IgD-negative memory B cell (primary cell): ENCODE results near the gene TNP2. TPM values are rescaled to one million over a fixed set of nuclear protein-coding genes. Genes with fewer than 3 reads are reported as not detected.

Experiments
- H3K27ac Mint-ChIP-seq, 3 donors: one replicate each; pipeline ENCODE4 v1.8.0; 2020 to 2022; ENCODE audit warnings: mild to moderate bottlenecking in 3 of 3, mixed read lengths in 3 of 3, moderate library complexity in 1 of 3
- H3K27me3 Mint-ChIP-seq: one replicate; pipeline ENCODE4 v1.8.0; 2021; ENCODE audit warnings: mixed read lengths
- H3K36me3 Mint-ChIP-seq: one replicate; pipeline ENCODE4 v1.8.0; 2020; ENCODE audit warnings: mild to moderate bottlenecking, mixed read lengths
- H3K4me1 Mint-ChIP-seq, 3 donors: one replicate each; pipeline ENCODE4 v1.8.0; 2020 to 2022; ENCODE audit warnings: mixed read lengths in 3 of 3, mild to moderate bottlenecking in 1 of 3
- H3K4me3 Mint-ChIP-seq, 4 donors: one replicate each; pipeline ENCODE4 v1.8.0; 2020 to 2022; ENCODE audit warnings: mild to moderate bottlenecking in 4 of 4, mixed read lengths in 4 of 4, moderate library complexity in 3 of 4
- H3K9me3 Mint-ChIP-seq, 3 donors: one replicate each; pipeline ENCODE4 v1.8.0; 2020 to 2021; ENCODE audit warnings: mixed read lengths in 3 of 3, mild to moderate bottlenecking in 1 of 3
- polyA plus RNA-seq: library from polyadenylated mRNA; unstranded; fragments of 300-500 nt; fragmentation: Illumina TruSeq; gene quantifications from one replicate; pipeline ENCODE4 v1.2.3, GENCODE V29; 2021

TNP2 gene
- polyA plus RNA-seq, 1 donor from 2014 or later = not detected

- Mint-ChIP-seq H3K27ac (no peak overlapping the region), H3K4me3 (no peak overlapping the region), H3K9me3 (peaks cover 3 to 7% (median 7%) of the 10 kb centered on the region in 3 donors), H3K36me3 (no peaks in the 10 kb centered on the region), H3K4me1 (peaks cover 6 to 10% (median 10%) of the 10 kb centered on the region in 3 donors), H3K27me3 (no peaks in the 10 kb centered on the region)
These were observed 50.5 kb downstream of the TNP2 start for GRCh38 chr16:11218604-11218962.

Other genes starting within 250 kb of the TNP2 start
- gene SOCS1, start 13.1 kb downstream of the TNP2 start, polyA plus RNA-seq = 39.1 TPM
- not detected for gene PRM3, start 4.3 kb upstream of the TNP2 start, polyA plus RNA-seq
- not detected for gene PRM2, start 7.2 kb upstream of the TNP2 start, polyA plus RNA-seq
- gene PRM1, start 12.0 kb upstream of the TNP2 start, polyA plus RNA-seq = not detected
- gene RMI2, start 76.1 kb upstream of the TNP2 start, polyA plus RNA-seq = 13.8 TPM